HG02943 (cell line): Measurements from ENCODE around the gene CCDC195.

Experiments
- ATAC-seq: cut with Tn5 transposase; IDR thresholded peaks from one replicate; pipeline ENCODE4 v1.9.1; 2021; ENCODE audit warnings: mild to moderate bottlenecking, low read depth, moderate library complexity; ENCODE audit not compliant: unreplicated experiment

The CCDC195 gene, protein sequence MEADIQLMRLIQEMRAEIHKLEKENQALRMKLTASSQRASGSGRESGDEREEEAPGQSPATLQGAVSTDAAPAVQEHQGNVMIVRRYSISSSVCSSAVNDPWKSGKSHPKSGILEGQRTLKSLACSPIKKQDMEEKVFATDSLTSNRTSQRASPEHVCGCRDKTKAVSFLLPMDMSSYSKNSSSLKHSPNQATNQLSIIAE

DNA sequence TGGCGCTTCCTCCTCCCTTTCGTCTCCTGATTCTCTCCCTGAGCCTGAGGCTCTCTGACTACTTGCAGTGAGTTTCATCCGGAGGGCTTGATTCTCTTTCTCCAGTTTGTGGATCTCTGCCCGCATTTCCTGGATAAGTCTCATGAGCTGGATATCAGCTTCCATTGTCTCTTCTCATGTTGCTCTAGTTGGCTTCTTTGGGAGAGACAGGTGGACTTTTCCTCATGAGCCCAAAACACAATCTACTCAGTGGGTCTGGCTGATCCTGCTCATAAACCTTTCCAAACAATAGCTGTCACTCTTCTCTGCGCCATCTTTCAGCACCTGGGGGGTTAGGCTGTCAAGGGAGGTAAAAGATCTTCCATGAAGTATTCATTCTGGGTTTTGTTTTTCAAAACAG lies at the start of gene CCDC195:
CCDC195 (minus strand) TSS at position 165 of the 400 bp plus-strand sequence; CDS start at position 165, 0 bp downstream.
- ATAC-seq = no peak

DNA sequence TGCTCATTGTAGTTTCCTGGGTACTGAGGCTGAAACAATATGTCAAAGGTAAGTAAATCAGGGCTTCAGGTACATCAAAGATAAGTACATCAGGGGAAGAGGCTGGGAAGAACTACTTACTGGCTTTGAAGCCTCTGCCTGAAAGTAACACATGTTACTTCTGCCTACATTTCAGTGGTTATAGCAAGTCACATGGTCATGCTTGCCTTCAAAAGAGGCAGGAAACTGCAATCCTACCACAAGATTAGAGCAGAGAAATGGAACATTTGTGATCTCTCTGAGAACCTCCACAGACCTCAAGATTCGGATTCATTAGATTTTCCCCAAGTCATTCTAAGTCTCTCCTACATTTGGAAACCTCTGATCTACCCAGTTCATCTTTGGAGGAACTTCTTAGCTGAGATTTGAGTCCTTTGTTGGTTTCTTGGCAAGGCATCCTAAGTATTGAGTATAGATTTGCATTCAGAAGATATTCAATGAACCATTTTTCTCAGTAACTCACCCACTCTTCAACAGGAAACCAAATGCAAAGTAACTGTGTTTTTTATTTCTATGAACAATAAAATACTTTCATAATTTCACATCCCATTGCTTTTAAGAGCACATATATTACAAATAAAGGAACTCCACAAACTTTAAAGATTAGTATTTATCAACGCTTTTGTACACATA lies 48.5 kb upstream of the CCDC195 start:
- ATAC-seq = no peak

DNA sequence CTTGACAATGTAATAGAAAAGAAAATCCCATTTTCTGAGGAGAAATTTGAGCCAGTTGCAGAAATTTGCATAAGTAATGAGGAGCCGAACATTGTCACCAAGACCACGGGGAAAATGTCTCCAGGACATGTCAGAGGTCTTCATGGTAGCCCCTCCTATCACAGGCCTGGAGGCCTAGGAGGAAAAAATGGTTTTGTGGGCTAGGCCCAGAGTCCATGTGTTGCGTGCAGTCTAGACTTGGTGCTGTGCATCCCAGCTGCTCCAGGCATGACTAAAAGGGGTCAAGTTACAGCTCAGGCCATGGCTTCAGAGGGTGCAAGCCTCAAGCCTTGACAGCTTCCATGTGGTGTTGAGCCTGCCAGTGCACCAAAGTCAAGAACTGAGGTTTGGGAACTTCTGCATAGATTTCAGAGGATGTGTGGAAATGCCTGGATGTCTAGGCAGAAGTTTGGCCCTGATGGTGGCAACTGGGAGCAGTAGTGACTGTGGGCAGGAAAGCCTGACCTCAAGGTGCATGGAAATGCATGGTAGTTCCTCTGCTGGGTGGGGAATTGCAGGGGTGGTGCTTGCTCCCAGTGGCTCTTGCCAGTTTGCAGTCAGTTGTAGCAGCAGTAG lies 41.9 kb upstream of the CCDC195 start:
- ATAC-seq = no peak

DNA sequence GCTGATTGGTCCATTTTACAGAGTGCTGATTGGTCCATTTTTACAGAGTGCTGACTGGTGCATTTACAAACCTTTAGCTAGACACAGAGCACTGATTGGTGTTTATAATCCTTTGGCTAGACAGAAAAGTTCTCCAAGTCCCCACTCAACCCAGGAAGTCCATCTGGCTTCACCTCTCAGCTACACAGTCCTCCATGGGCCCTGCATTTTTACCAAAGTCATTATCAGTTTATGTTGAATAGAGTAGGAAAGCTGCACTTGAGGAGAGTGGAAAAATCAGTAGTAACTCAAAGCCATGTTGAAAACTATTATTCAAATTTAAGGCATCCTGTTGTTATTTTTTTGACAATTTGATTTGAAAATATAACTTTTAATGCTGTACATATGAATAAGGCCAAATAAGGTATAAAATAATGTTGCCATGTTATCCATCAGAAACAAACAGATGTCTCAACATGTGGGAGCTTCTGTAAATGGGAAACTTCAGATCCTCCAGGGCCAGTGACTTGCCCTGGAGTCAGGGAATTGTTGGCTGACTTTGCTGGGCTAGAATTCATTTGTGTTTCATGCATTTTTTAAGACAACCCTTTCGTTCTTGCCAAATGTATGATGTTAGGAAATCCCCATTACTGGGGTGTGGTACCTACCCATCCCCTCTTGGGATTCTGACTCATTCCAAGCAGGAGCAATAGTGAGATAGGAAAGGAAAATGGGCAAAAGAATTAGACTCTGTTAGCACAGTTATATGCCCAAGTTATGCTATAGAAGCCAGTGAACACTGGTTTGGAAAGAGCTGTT lies 37.8 kb upstream of the CCDC195 start:
- ATAC-seq = no peak

DNA sequence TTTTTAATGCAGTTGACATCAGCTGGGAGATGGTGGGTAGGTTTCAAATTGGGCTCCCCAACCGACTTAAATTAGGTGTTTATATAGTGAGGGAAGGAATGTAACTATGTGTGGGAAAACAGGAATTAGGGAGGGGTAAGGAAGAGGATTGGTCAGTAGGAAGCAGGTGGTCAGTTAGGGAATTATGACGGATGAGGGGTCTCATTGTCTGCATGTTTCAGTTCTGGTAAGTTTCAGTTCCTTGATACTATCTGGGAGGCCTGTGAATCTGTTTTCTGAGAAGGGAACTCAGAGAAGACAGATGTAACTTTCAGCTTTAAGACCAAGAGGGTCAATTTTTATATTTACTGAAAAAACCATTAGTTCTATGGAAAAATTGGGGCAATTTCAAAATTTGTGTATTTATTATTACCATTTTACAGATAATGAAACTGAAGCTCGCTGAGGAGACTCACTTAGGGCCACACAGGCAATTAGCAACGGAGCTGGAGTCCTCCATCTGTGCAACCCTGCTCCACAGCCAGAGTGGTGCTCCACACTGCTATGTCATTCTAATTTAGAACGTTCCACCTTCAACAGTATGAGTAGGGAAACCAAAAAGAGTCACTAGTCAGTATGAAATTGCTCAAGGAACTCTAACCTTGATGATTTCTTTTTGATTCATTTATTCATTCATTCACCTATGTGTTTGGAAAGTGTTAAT lies 36.0 kb upstream of the CCDC195 start:
- no peak for ATAC-seq

DNA sequence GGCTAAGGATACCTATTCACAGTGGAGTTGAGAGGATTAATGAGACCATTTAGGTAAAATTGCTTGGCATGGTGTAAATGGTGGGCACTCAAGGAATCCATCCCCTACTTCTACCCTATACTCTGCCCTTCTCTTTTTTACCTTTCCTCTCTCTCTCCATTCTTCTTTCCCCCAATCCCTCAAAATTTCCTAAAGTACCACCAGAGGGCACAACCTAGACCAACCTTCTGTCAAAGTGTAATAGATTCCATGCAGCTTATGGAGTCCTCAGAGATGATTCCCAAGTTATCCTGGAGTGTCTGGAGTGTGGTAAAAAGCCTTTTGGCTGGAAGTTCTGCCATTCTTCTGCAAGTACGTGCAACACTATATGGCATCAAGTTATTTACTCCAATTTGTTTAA lies 33.0 kb upstream of the CCDC195 start:
- no peak for ATAC-seq

DNA sequence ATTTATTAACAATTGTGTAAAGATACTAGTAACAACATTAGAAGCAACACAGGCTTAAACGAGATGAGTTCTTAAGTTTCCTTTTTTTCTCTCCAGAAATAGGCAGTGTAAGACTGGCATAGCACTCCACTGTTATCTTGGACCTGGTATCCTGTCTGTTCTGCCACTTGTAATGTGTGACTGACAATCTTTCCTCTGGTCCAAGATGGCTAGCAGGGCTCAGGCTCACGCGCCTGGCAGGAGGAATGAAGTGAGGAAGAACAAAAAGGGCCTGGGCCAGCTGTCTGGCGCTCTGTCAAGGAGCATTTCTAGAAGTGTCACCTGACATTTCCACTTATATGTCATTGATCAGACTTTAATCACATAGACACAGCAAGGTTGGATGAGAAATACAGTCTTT lies 31.6 kb upstream of the CCDC195 start:
- ATAC-seq = no peak

DNA sequence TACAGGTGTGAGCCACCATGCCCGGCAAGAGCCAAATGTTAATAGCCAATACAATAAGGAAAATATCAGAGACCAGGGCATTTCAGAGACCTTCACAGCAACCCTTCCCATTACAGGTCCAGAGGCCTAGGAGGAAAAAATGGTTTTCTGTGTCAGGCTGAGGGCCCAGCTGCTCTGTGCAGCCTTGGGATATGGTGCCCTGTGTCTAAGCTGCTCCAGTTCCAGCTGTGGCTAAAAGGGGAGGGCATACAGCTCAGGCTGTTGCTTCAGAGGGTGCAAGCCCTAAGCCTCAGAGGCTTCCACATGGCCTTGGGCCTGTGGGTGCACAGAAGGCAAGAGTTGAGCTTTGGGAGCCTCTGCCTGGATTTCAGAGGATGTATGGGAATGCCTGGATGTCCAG lies 20.1 kb upstream of the CCDC195 start:
- no peak for ATAC-seq

DNA sequence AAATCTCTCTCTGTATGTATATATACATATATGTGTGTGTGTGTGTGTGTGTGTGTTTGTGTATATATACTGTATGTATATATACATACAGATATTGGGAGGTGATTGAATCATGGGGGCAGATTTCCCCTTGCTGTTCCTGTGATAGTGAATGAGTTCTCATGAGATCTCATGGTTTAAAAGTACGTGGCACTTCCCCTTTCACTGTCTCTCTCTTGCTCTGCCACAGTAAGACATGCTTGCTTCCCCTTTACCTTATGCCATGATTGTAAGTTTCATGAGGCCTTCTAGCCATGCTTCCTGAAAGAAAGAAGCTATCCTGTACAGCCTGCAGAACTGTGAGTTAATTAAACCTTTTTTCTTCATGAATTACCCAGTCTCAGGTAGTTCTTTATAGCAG lies 18.8 kb upstream of the CCDC195 start:
- ATAC-seq = no peak

DNA sequence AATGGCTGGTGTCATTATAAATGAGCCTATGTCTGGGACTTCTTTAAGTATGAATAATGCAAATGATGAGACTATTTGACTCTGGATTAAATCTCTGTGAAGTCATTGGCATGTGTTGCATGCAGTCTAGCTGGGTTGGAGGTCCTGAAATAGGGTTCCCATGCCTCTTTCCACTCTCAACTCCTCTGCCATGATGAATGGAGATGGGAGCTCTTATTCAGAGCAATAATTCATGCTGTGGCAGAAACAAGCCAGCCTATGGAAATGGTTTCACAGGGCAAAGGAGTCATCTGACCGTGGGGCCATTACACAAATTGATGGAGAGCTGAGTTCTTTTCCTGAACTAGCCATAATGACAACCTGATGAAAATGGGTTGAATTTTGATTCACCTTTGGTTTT lies 15.5 kb upstream of the CCDC195 start:
- ATAC-seq = no peak

DNA sequence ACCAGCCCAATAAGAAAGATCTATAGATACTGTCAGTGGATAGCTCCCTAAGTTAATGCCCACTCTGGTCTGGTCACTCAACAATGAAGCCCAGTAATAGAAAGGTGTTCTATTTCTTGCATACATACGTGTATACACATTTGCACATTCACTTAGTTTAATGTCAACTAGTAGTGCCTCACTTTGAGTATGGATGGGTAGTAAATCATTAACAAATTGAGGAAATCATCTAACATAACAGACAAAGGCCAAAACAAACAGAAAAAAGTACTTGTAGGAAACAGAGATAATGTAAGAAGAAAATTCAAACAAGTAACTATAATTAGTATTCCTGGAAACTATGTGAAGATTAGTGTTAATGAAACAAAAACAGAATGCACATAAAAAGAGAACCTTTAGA lies 13.3 kb upstream of the CCDC195 start:
- ATAC-seq = no peak

DNA sequence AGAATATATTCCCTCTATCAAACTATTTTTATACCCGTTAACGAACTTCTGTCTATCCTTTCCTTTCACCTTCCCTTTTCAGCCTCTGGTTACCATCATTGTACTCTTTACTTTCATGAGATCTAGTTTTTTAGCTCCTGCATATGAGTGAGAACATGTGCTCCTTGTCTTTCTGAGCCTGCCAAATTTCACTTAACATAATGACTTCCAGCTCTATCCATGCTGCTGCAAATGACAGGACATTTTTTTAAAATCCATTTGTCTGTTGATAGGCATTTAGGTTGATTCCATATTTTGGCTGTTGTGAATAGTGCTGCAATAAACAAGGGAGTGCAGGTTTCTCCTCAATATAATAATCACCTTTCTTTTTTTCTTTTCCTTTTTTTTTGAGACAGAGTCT lies 8.2 kb upstream of the CCDC195 start:
- no peak for ATAC-seq

DNA sequence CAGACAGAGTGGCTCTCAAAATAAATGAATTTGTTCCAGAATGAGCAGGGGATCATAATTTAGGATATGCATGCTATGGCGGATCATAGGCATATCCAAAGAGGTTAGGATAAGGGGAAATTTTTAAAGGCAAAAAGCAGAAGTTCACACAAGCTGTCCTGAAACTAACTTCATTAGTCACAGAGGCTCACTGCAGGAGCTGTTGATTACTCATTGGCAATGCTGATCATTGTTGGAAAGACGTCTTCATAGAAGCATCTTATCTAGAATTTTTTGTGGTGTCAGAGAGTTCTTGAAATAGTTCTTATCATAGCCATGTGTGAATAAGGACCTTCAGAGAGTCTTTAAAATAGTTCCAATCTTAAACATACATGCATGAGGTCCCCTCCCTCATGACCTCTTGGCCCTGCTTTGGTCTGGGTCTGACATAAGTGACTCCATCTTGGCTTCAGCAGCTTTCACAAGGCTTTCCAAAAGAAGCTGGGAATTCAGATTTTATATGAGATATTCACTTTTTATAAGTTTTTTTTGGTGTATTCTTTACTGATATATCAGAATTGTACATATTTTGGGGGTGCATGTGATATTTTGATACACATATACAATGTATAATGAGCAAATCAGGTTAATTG lies 7.5 kb upstream of the CCDC195 start:
- no peak for ATAC-seq

DNA sequence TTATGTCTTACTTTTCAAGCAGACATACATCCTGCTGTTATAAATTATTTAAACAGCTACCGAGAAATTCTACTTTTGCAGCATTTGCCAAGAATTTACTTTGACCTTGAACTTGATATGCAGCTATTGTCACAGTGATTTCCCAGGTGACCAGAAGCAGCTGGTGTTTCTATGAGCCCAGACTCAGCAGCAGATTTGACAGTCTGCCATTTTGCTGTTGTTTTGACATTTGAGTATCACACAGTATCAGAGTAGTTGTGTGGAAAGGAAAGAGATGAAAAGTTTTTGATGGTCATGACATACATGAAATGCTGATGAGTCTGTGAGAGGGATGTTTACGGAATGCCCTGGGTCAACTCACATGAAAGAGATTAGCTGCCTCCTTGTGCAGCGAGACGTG lies 6.6 kb upstream of the CCDC195 start:
- ATAC-seq = no peak

DNA sequence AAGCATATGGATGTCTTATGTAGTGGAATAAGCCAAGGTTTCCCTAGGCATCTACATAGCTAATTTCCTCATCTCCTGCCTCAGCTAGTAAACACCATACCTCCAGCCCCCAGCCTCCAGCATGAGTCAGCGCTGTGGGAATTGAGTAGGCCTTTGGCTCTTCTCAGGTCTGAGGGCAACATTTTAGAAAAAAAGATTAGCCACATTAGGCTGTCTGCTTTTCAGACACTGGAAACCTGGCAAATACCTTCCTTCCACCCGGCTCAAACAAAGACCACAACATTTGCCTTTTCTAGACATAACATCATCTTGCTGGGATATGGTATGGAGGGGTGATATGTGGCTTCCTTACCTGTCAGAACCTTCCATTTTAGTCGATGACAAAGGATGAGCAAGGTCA lies 6.1 kb upstream of the CCDC195 start:
- no peak for ATAC-seq

DNA sequence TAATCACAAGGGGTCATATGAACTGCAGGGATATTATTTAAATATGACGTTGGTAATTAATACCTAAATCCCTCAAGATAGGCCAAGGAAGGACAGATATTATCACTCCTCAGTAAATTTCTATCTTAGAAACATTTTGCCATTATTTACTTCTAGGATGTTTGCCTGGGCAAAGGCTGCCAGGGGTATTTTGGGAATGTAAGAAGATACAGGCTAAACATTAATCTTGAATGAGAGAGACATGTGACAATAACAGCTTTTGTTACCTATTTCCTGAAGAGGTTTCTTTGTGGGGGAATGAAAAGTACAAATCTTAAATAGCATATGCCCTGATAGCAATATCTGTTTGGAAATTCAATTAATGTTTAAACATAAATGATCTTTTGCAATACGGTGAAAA lies 756 bp upstream of the CCDC195 start:
- no peak for ATAC-seq

DNA sequence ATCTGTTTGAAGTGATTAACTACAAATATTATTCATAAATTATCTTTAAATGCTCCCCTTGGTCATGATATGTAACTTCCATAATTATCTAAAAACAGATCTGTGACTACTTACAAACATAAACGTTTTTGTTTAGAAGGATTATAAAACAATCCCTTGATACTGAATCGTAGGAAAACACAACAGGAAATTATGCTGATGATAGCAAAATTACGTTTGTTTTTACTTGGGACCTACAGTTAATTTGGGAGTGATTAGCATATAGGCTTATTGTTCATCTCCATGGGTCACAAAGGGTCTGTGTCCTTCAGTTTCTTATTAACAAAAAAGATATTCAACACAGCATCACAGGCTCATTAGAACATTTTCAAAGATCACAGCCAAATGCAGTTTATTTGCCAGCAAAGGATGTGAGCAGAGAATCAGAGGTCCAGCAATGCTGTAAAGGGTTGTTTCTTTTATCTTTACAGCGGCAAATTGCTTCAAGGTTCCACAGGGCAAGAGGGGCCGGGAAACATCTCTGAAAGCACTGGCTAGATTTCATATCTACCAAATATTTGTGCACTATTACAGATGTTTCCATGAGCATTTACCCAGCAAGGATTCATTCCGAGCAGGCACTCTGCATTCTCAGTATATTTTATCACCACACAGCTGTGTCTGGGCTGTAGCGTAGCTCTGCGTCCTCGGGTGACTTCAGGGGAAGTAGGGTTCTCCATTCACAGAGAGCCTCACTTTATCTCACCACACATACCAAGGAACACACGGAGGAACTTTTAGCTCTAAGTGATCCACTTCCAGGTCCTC lies 4.1 kb downstream of the CCDC195 start:
- no peak for ATAC-seq

DNA sequence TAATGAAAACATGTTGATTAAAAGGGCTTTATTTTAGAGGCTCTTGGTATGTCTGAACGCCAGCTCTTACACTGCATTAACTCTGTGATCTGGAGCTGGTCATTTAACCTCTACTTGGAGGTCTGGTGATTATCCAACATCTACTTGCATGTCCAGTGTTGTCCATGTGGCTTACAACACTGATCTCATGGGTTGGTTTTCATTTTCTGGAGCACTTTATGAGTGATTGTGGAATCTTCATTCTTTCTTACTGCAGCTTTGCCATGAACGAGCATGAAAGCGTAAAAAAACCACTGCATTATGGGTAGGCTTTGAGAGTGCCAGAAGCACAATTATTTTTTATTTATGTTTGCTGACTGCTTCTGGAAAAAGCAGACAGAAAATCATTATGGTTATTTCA lies 4.8 kb downstream of the CCDC195 start:
- no peak for ATAC-seq

DNA sequence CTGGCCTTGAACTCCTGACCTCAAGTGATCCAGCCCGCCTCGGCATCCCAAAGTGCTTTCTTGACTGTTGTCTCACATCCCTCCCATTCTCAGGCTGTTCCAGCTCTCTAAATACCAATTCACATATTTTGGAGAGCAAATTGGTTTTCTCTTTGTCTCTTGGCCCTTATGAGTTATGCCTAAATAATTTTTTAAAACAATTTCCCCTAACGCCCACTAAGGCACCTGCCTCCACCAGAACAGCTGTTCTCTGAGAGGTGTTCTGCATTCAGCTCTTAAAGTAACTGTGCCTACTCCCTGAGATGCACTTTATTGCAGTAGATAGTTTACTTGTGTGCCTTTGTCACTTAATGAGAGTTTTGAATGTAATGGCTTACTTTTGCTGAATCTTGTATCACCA lies 6.9 kb downstream of the CCDC195 start:
- ATAC-seq = no peak
